HuH-7 (cell line): ENCODE measurements around the gene RNF181.
"Not testable (repeated sequence)": the region's sequence is repeated elsewhere in the genome, so short reads cannot be mapped to it uniquely, and the experiment has no call there.

Experiments
- DNase-seq: peaks from one replicate; pipeline ENCODE4 v3.0.0; 2011; ENCODE audit warnings: low spot score

RNF181 gene

GRCh38 chr2:85596486-85597143, 1.1 kb downstream of the RNF181 start:
- DNase-seq: no peak

- no peak for DNase-seq
Observed at GRCh38 chr2:85597241-85597640, 1.7 kb downstream of the RNF181 start.

- no peak for DNase-seq
Observed at GRCh38 chr2:85598594-85599340, 3.2 kb downstream of the RNF181 start.

- DNase-seq: no peak
Observed at GRCh38 chr2:85599468-85600234, 4.1 kb downstream of the RNF181 start.

- no peak for DNase-seq
Observed at GRCh38 chr2:85600235-85600575, 4.7 kb downstream of the RNF181 start.

- no peak for DNase-seq
Observed at GRCh38 chr2:85600951-85601770, 5.6 kb downstream of the RNF181 start.

- DNase-seq: peak; percentile 47
Observed at GRCh38 chr2:85601771-85602475, 6.4 kb downstream of the RNF181 start.

GRCh38 chr2:85602476-85603234, 7.1 kb downstream of the RNF181 start, which contains the start of gene TMEM150A:
TMEM150A (minus strand) TSS chr2:85602698; CDS start chr2:85601948, 750 bp downstream.
- peak; percentile 91 for DNase-seq

GRCh38 chr2:85604133-85604444, 8.5 kb downstream of the RNF181 start:
- DNase-seq: not testable (repeated sequence)

- no peak for DNase-seq
Observed at GRCh38 chr2:85604568-85605339, 9.2 kb downstream of the RNF181 start.

- no peak for DNase-seq
Observed at GRCh38 chr2:85605406-85606115, 10.0 kb downstream of the RNF181 start.

GRCh38 chr2:85606116-85606455, 10.5 kb downstream of the RNF181 start:
- no peak for DNase-seq

GRCh38 chr2:85607268-85608215, 12.0 kb downstream of the RNF181 start:
- no peak for DNase-seq

GRCh38 chr2:85611217-85611704, 15.7 kb downstream of the RNF181 start:
- no peak for DNase-seq

- peak; percentile 96 for DNase-seq
Observed at GRCh38 chr2:85611705-85612587, 16.4 kb downstream of the RNF181 start, which contains the start of gene C2orf68. C2orf68 (minus strand) TSS chr2:85612066; CDS start chr2:85611984, 82 bp downstream.

- DNase-seq: no peak
Observed at GRCh38 chr2:85613717-85614515, 18.4 kb downstream of the RNF181 start.
